GM23338 (cell line): ENCODE measurements around the gene SRGAP3. TPM values are rescaled to one million over a fixed set of nuclear protein-coding genes. Genes with fewer than 3 reads are reported as not detected.

Source experiments
- ATAC-seq: fragments of 200-7000 bp; cut with Tn5 transposase; 3 replicates; pipeline ENCODE4 v1.9.1; 2020
- DNase-seq: peaks from one replicate; pipeline ENCODE4 v3.0.0-alpha.2; 2015; ENCODE audit warnings: low spot score
- H2AFZ ChIP-seq: fragments of 200-600 bp; sonication (generic); 2 replicates; pipeline ENCODE4 v1.8.0; 2016; ENCODE audit warnings: antibody characterized with exemption, mild to moderate bottlenecking, moderate library complexity
- H3F3A ChIP-seq: fragments of 200-600 bp; sonication (generic); replicated peaks from 2 replicates; pipeline ENCODE4 v1.8.0; 2017; ENCODE audit warnings: antibody characterized with exemption, mixed run types, low read depth
- H3K27ac ChIP-seq: fragments of 200-600 bp; sonication (generic); 2 replicates; pipeline ENCODE4 v1.6.1; 2016; ENCODE audit warnings: low read depth
- H3K27me3 ChIP-seq: fragments of 200-600 bp; sonication (generic); 2 replicates; pipeline ENCODE4 v1.8.0; 2016; ENCODE audit warnings: mild to moderate bottlenecking, mixed run types, moderate library complexity; ENCODE audit not compliant: insufficient read depth
- H3K36me3 ChIP-seq: fragments of 200-600 bp; sonication (generic); 2 replicates; pipeline ENCODE4 v1.8.0; 2016; ENCODE audit warnings: mild to moderate bottlenecking; ENCODE audit not compliant: insufficient read depth
- H3K4me1 ChIP-seq: fragments of 200-600 bp; sonication (generic); 2 replicates; pipeline ENCODE4 v1.8.0; 2016; ENCODE audit warnings: mild to moderate bottlenecking, moderate library complexity; ENCODE audit not compliant: insufficient read depth
- H3K4me2 ChIP-seq: fragments of 200-600 bp; sonication (generic); 2 replicates; pipeline ENCODE4 v1.7.1; 2017; ENCODE audit warnings: mixed run types
- H3K4me3 ChIP-seq: fragments of 200-600 bp; sonication (generic); 2 replicates; pipeline ENCODE4 v1.6.1; 2016; ENCODE audit warnings: mixed run types
- H3K79me2 ChIP-seq: fragments of 200-600 bp; sonication (generic); replicated peaks from 2 replicates; pipeline ENCODE4 v1.8.0; 2017; ENCODE audit warnings: mild to moderate bottlenecking; ENCODE audit not compliant: insufficient read depth
- H3K9me2 ChIP-seq: fragments of 200-600 bp; sonication (generic); 2 replicates; pipeline ENCODE4 v1.8.0; 2017; ENCODE audit not compliant: insufficient read depth
- H4K20me1 ChIP-seq: fragments of 200-600 bp; sonication (generic); replicated peaks from 2 replicates; pipeline ENCODE4 v1.8.0; 2017; ENCODE audit warnings: mild to moderate bottlenecking; ENCODE audit not compliant: insufficient read depth
- H3K27ac Mint-ChIP-seq: 2 replicates; pipeline ENCODE4 v1.8.0; 2020; ENCODE audit warnings: inconsistent platforms, mild to moderate bottlenecking, moderate library complexity, mixed read lengths
- H3K27me3 Mint-ChIP-seq: 3 replicates; pipeline ENCODE4 v1.8.0; 2022; ENCODE audit warnings: low read depth, mild to moderate bottlenecking, moderate library complexity, mixed read lengths, inconsistent platforms; ENCODE audit not compliant: insufficient read depth, poor library complexity
- H3K36me3 Mint-ChIP-seq: 3 replicates; pipeline ENCODE4 v1.8.0; 2021; ENCODE audit warnings: low read depth, mild to moderate bottlenecking, inconsistent platforms, moderate library complexity, mixed read lengths
- H3K4me1 Mint-ChIP-seq: 3 replicates; pipeline ENCODE4 v1.8.0; 2020; ENCODE audit warnings: mild to moderate bottlenecking, inconsistent platforms, mixed read lengths
- H3K4me3 Mint-ChIP-seq: 3 replicates; pipeline ENCODE4 v1.8.0; 2021; ENCODE audit warnings: moderate library complexity, mild to moderate bottlenecking, inconsistent platforms, mixed read lengths
- H3K9me3 Mint-ChIP-seq: 3 replicates; pipeline ENCODE4 v1.8.0; 2020; ENCODE audit warnings: moderate library complexity, mild to moderate bottlenecking, inconsistent platforms, mixed read lengths
- CREB1 ChIP-seq: fragments of 250-450 bp; sonication (Bioruptor Pico); IDR thresholded peaks from 2 replicates; pipeline ENCODE4 v1.5.0; 2020; ENCODE audit warnings: low read depth, mild to moderate bottlenecking, moderate library complexity
- EZH2 ChIP-seq: fragments of 200-600 bp; sonication (generic); IDR thresholded peaks from one replicate; pipeline ENCODE4 v1.8.0; 2017; ENCODE audit warnings: antibody characterized with exemption, mild to moderate bottlenecking, low read depth; ENCODE audit not compliant: unreplicated experiment
- EZH2phosphoT487 ChIP-seq: fragments of 200-600 bp; sonication (generic); IDR thresholded peaks from one replicate; pipeline ENCODE4 v1.8.1; 2018; ENCODE audit warnings: antibody characterized with exemption; ENCODE audit not compliant: unreplicated experiment
- JUNB ChIP-seq: IDR thresholded peaks from one replicate; pipeline ENCODE4 v1.6.1; 2016; ENCODE audit warnings: antibody characterized with exemption; ENCODE audit not compliant: unreplicated experiment
- NANOG ChIP-seq: IDR thresholded peaks from 2 replicates; pipeline ENCODE4 v1.6.1; 2016; ENCODE audit warnings: antibody characterized with exemption, borderline replicate concordance
- POLR2AphosphoS5 ChIP-seq: IDR thresholded peaks from 2 replicates; pipeline ENCODE4 v1.6.1; 2016; ENCODE audit warnings: antibody characterized with exemption, low read depth
- STAT1 ChIP-seq: IDR thresholded peaks from one replicate; pipeline ENCODE4 v1.6.1; 2016; ENCODE audit warnings: antibody characterized with exemption; ENCODE audit not compliant: unreplicated experiment
- ZNF114 ChIP-seq: fragments of 250-450 bp; sonication (Bioruptor Pico); IDR thresholded peaks from 2 replicates; pipeline ENCODE4 v1.5.0; 2020; ENCODE audit warnings: mild to moderate bottlenecking, moderate library complexity
- ZNF331 ChIP-seq: fragments of 250-450 bp; sonication (Bioruptor Pico); IDR thresholded peaks from 2 replicates; pipeline ENCODE4 v1.5.0; 2020; ENCODE audit warnings: low read depth, mild to moderate bottlenecking, moderate library complexity
- polyA plus RNA-seq: library from polyadenylated mRNA; unstranded; fragments of >200 nt; fragmentation: Nextera tagmentation; extraction: Ambion mirVana; gene quantifications from 2 replicates; pipeline ENCODE4 v1.2.1, GENCODE V29; 2016
- total RNA-seq: library from RNA; depleted of rRNA; stranded (reverse); fragments of >200 nt; shearing (Covaris generic); gene quantifications from 2 replicates; pipeline ENCODE4 v1.2.3, GENCODE V29; 2014
- TF ChIP-seq, protein P1 (sequence below): IDR thresholded peaks from one replicate; pipeline ENCODE4 v1.6.1; 2018; ENCODE audit warnings: antibody characterized with exemption; ENCODE audit not compliant: unreplicated experiment
- TF ChIP-seq, protein P2 (sequence below): fragments of 250-450 bp; sonication (Bioruptor Pico); IDR thresholded peaks from 2 replicates; pipeline ENCODE4 v1.5.0; 2020; ENCODE audit warnings: mild to moderate bottlenecking, moderate library complexity
- TF ChIP-seq, protein P3 (sequence below): IDR thresholded peaks from 2 replicates; pipeline ENCODE4 v1.6.1; 2016; ENCODE audit warnings: antibody characterized with exemption
- TF ChIP-seq, protein P4 (sequence below), 2 experiments: fragments of 200-600 bp in 1 of 2; sonication (generic) in 1 of 2; conservative IDR thresholded peaks; 2 replicates each; pipeline versions ENCODE4 v1.5.1 to v1.6.1; 2016 to 2017; ENCODE audit warnings: antibody characterized with exemption in 2 of 2, low read depth in 2 of 2, mild to moderate bottlenecking in 2 of 2, moderate library complexity in 1 of 2

The SRGAP3 gene
- total and polyA plus RNA-seq, 2 experiments from 2014 or later = 6.4 to 9.4 TPM

DNA sequence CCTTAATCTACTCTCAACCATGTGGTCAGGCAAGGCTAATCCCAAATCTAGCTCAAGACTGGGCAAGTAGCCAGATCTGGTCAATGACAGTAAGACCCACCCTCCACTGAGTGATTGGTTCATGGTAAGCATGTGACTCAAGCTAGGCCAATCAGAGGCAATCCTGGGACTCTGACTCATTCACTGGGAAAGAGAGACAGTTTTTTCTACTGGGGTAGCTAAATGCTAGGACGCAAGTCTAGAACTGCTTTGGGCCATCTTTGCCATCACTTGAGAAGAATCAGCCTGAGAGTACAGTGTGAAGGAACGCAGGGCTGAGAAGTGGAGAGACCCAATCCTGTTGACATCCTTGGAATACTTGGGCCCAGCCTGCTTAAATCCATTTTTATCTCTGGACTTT, 276.8 kb downstream of the SRGAP3 start:
- Mint-ChIP-seq H3K9me3 (no peaks in the 10 kb centered on the region), H3K27ac (no peak overlapping the region), H3K36me3 (no peaks in the 10 kb centered on the region), H3K27me3 (peaks cover 2% of the 10 kb centered on the region), H3K4me1 (peaks cover 6% of the 10 kb centered on the region; the same call in 1 of the 3 replicates), H3K4me3 (no peak overlapping the region)
- H3K4me3 ChIP-seq = no peak overlapping the region
- H2AFZ ChIP-seq = no peak overlapping the region
- DNase-seq (no peak), ATAC-seq (no peak; the same call in 2 of the 3 replicates)
- H3K36me3 ChIP-seq = no peaks in the 10 kb centered on the region
- H3F3A ChIP-seq = no peaks in the 10 kb centered on the region
- H3K27ac ChIP-seq = no peak overlapping the region
- TF ChIP-seq, protein P1, sequence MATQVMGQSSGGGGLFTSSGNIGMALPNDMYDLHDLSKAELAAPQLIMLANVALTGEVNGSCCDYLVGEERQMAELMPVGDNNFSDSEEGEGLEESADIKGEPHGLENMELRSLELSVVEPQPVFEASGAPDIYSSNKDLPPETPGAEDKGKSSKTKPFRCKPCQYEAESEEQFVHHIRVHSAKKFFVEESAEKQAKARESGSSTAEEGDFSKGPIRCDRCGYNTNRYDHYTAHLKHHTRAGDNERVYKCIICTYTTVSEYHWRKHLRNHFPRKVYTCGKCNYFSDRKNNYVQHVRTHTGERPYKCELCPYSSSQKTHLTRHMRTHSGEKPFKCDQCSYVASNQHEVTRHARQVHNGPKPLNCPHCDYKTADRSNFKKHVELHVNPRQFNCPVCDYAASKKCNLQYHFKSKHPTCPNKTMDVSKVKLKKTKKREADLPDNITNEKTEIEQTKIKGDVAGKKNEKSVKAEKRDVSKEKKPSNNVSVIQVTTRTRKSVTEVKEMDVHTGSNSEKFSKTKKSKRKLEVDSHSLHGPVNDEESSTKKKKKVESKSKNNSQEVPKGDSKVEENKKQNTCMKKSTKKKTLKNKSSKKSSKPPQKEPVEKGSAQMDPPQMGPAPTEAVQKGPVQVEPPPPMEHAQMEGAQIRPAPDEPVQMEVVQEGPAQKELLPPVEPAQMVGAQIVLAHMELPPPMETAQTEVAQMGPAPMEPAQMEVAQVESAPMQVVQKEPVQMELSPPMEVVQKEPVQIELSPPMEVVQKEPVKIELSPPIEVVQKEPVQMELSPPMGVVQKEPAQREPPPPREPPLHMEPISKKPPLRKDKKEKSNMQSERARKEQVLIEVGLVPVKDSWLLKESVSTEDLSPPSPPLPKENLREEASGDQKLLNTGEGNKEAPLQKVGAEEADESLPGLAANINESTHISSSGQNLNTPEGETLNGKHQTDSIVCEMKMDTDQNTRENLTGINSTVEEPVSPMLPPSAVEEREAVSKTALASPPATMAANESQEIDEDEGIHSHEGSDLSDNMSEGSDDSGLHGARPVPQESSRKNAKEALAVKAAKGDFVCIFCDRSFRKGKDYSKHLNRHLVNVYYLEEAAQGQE = no peak
- TF ChIP-seq ZNF331 (CRISPR knock-in tag) (no peak), POLR2AphosphoS5 (no peak), EZH2 (no peak), EZH2phosphoT487 (no peak), ZNF114 (CRISPR knock-in tag) (no peak), STAT1 (no peak), NANOG (no peak), CREB1 (no peak), JUNB (no peak)
- TF ChIP-seq, protein P2, sequence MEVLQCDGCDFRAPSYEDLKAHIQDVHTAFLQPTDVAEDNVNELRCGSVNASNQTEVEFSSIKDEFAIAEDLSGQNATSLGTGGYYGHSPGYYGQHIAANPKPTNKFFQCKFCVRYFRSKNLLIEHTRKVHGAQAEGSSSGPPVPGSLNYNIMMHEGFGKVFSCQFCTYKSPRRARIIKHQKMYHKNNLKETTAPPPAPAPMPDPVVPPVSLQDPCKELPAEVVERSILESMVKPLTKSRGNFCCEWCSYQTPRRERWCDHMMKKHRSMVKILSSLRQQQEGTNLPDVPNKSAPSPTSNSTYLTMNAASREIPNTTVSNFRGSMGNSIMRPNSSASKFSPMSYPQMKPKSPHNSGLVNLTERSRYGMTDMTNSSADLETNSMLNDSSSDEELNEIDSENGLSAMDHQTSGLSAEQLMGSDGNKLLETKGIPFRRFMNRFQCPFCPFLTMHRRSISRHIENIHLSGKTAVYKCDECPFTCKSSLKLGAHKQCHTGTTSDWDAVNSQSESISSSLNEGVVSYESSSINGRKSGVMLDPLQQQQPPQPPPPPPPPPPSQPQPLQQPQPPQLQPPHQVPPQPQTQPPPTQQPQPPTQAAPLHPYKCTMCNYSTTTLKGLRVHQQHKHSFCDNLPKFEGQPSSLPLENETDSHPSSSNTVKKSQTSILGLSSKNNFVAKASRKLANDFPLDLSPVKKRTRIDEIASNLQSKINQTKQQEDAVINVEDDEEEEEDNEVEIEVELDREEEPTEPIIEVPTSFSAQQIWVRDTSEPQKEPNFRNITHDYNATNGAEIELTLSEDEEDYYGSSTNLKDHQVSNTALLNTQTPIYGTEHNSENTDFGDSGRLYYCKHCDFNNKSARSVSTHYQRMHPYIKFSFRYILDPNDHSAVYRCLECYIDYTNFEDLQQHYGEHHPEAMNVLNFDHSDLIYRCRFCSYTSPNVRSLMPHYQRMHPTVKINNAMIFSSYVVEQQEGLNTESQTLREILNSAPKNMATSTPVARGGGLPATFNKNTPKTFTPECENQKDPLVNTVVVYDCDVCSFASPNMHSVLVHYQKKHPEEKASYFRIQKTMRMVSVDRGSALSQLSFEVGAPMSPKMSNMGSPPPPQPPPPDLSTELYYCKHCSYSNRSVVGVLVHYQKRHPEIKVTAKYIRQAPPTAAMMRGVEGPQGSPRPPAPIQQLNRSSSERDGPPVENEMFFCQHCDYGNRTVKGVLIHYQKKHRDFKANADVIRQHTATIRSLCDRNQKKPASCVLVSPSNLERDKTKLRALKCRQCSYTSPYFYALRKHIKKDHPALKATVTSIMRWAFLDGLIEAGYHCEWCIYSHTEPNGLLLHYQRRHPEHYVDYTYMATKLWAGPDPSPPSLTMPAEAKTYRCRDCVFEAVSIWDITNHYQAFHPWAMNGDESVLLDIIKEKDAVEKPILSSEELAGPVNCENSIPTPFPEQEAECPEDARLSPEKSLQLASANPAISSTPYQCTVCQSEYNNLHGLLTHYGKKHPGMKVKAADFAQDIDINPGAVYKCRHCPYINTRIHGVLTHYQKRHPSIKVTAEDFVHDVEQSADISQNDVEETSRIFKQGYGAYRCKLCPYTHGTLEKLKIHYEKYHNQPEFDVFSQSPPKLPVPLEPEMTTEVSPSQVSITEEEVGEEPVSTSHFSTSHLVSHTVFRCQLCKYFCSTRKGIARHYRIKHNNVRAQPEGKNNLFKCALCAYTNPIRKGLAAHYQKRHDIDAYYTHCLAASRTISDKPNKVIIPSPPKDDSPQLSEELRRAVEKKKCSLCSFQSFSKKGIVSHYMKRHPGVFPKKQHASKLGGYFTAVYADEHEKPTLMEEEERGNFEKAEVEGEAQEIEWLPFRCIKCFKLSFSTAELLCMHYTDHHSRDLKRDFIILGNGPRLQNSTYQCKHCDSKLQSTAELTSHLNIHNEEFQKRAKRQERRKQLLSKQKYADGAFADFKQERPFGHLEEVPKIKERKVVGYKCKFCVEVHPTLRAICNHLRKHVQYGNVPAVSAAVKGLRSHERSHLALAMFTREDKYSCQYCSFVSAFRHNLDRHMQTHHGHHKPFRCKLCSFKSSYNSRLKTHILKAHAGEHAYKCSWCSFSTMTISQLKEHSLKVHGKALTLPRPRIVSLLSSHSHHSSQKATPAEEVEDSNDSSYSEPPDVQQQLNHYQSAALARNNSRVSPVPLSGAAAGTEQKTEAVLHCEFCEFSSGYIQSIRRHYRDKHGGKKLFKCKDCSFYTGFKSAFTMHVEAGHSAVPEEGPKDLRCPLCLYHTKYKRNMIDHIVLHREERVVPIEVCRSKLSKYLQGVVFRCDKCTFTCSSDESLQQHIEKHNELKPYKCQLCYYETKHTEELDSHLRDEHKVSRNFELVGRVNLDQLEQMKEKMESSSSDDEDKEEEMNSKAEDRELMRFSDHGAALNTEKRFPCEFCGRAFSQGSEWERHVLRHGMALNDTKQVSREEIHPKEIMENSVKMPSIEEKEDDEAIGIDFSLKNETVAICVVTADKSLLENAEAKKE (CRISPR knock-in tag) = no peak
- TF ChIP-seq, protein P3, sequence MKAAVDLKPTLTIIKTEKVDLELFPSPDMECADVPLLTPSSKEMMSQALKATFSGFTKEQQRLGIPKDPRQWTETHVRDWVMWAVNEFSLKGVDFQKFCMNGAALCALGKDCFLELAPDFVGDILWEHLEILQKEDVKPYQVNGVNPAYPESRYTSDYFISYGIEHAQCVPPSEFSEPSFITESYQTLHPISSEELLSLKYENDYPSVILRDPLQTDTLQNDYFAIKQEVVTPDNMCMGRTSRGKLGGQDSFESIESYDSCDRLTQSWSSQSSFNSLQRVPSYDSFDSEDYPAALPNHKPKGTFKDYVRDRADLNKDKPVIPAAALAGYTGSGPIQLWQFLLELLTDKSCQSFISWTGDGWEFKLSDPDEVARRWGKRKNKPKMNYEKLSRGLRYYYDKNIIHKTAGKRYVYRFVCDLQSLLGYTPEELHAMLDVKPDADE = no peak
- TF ChIP-seq, protein P4, sequence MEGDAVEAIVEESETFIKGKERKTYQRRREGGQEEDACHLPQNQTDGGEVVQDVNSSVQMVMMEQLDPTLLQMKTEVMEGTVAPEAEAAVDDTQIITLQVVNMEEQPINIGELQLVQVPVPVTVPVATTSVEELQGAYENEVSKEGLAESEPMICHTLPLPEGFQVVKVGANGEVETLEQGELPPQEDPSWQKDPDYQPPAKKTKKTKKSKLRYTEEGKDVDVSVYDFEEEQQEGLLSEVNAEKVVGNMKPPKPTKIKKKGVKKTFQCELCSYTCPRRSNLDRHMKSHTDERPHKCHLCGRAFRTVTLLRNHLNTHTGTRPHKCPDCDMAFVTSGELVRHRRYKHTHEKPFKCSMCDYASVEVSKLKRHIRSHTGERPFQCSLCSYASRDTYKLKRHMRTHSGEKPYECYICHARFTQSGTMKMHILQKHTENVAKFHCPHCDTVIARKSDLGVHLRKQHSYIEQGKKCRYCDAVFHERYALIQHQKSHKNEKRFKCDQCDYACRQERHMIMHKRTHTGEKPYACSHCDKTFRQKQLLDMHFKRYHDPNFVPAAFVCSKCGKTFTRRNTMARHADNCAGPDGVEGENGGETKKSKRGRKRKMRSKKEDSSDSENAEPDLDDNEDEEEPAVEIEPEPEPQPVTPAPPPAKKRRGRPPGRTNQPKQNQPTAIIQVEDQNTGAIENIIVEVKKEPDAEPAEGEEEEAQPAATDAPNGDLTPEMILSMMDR (conservative IDR thresholded peaks at IDR 0.05; ENCODE audit: low read depth in 2 of 2) = no peak
- no peaks in the 10 kb centered on the region for H3K9me2 ChIP-seq
- H3K4me1 ChIP-seq = no peaks in the 10 kb centered on the region
- no peak overlapping the region for H3K4me2 ChIP-seq
- no peaks in the 10 kb centered on the region for H3K27me3 ChIP-seq
- H3K79me2 ChIP-seq = no peaks in the 10 kb centered on the region
- no peaks in the 10 kb centered on the region for H4K20me1 ChIP-seq
